NT2/D1 (cell line): ENCODE measurements around the gene B3GALT2.

Source experiments
- DNase-seq: peaks from one replicate; pipeline ENCODE4 v3.0.0-alpha.2; 2011; ENCODE audit warnings: low read depth, low spot score
- H3K27me3 ChIP-seq: 2 replicates; pipeline ENCODE4 v1.6.0; 2011; ENCODE audit warnings: mild to moderate bottlenecking; ENCODE audit not compliant: insufficient read length, insufficient read depth
- H3K36me3 ChIP-seq: 2 replicates; pipeline ENCODE4 v1.6.1; 2011; ENCODE audit warnings: mild to moderate bottlenecking, low read length, mixed read lengths; ENCODE audit not compliant: insufficient read depth, insufficient read length
- H3K4me1 ChIP-seq: 2 replicates; pipeline ENCODE4 v1.5.1; 2011; ENCODE audit not compliant: insufficient read depth, insufficient read length
- H3K4me3 ChIP-seq: 2 replicates; pipeline ENCODE4 v1.5.1; 2011; ENCODE audit warnings: low read depth; ENCODE audit not compliant: insufficient read length
- H3K9ac ChIP-seq: 2 replicates; pipeline ENCODE4 v1.6.0; 2011; ENCODE audit warnings: low read depth; ENCODE audit not compliant: insufficient read length
- H3K9me3 ChIP-seq: 2 replicates; pipeline ENCODE4 v1.5.1; 2011; ENCODE audit warnings: mild to moderate bottlenecking, low read length; ENCODE audit not compliant: insufficient read depth
- SUZ12 ChIP-seq: IDR thresholded peaks from 2 replicates; pipeline ENCODE4 v1.6.1; 2011; ENCODE audit not compliant: insufficient read length, insufficient read depth; ENCODE audit errors: extremely low read depth
- YY1 ChIP-seq: IDR thresholded peaks from 2 replicates; pipeline ENCODE4 v1.6.1; 2011; ENCODE audit not compliant: insufficient read length, insufficient read depth
- ZNF274 ChIP-seq: IDR thresholded peaks from 2 replicates; pipeline ENCODE4 v1.6.1; 2011; ENCODE audit warnings: mild to moderate bottlenecking, low read depth, low read length

The B3GALT2 gene

GRCh38 chr1:193216920-193217319 is 30.5 kb upstream of the B3GALT2 start:
- Histone ChIP-seq H3K9ac (no peak overlapping the region), H3K27me3 (no peaks in the 10 kb centered on the region), H3K9me3 (no peaks in the 10 kb centered on the region; the same call in 1 of the 2 replicates), H3K36me3 (peaks cover 44% of the 10 kb centered on the region), H3K4me3 (no peak overlapping the region), H3K4me1 (no peaks in the 10 kb centered on the region)
- TF ChIP-seq YY1, result no peak
- TF ChIP-seq SUZ12, result no peak
- TF ChIP-seq ZNF274, result no peak
- DNase-seq, result peak; percentile 47

GRCh38 chr1:193213998-193214397 is 27.6 kb upstream of the B3GALT2 start:
- Histone ChIP-seq H3K36me3 (peaks cover 49% of the 10 kb centered on the region), H3K9ac (no peak overlapping the region), H3K9me3 (no peaks in the 10 kb centered on the region; the same call in 1 of the 2 replicates), H3K4me3 (no peak overlapping the region), H3K4me1 (no peaks in the 10 kb centered on the region), H3K27me3 (no peaks in the 10 kb centered on the region)
- no peak for TF ChIP-seq YY1
- no peak for TF ChIP-seq SUZ12
- no peak for TF ChIP-seq ZNF274
- DNase-seq, result no peak

- no peaks in the 10 kb centered on the region for H3K4me1 ChIP-seq
- no peaks in the 10 kb centered on the region for H3K27me3 ChIP-seq
- no peaks in the 10 kb centered on the region; the same call in 1 of the 2 replicates for H3K9me3 ChIP-seq
- no peak overlapping the region for H3K4me3 ChIP-seq
- H3K36me3 ChIP-seq, result peaks cover 48% of the 10 kb centered on the region
- TF ChIP-seq ZNF274 (no peak), YY1 (no peak), SUZ12 (no peak)
- no peak overlapping the region for H3K9ac ChIP-seq
- DNase-seq, result no peak
Observed at GRCh38 chr1:193212637-193213036, 26.2 kb upstream of the B3GALT2 start.

- Histone ChIP-seq H3K4me3 (no peak overlapping the region), H3K4me1 (no peaks in the 10 kb centered on the region), H3K9ac (no peak overlapping the region), H3K9me3 (peaks cover 10% of the 10 kb centered on the region), H3K36me3 (peaks cover 43% of the 10 kb centered on the region), H3K27me3 (no peaks in the 10 kb centered on the region)
- DNase-seq, result no peak
- no peak for TF ChIP-seq SUZ12
- no peak for TF ChIP-seq YY1
- no peak for TF ChIP-seq ZNF274
Observed at GRCh38 chr1:193211539-193211938, 25.1 kb upstream of the B3GALT2 start.

GRCh38 chr1:193210996-193211395 is 24.6 kb upstream of the B3GALT2 start:
- no peak overlapping the region for H3K4me3 ChIP-seq
- no peak overlapping the region for H3K9ac ChIP-seq
- H3K27me3 ChIP-seq, result no peaks in the 10 kb centered on the region
- no peaks in the 10 kb centered on the region for H3K4me1 ChIP-seq
- no peak for TF ChIP-seq ZNF274
- no peak for TF ChIP-seq SUZ12
- no peak for TF ChIP-seq YY1
- peaks cover 15% of the 10 kb centered on the region for H3K9me3 ChIP-seq
- DNase-seq, result no peak
- peaks cover 48% of the 10 kb centered on the region for H3K36me3 ChIP-seq

- peaks cover 8% of the 10 kb centered on the region for H3K9me3 ChIP-seq
- no peak for TF ChIP-seq YY1
- TF ChIP-seq ZNF274, result no peak
- TF ChIP-seq SUZ12, result no peak
- no peaks in the 10 kb centered on the region for H3K4me1 ChIP-seq
- H3K9ac ChIP-seq, result no peak overlapping the region
- H3K4me3 ChIP-seq, result no peak overlapping the region
- no peak for DNase-seq
- H3K27me3 ChIP-seq, result no peaks in the 10 kb centered on the region
- peaks cover 30% of the 10 kb centered on the region for H3K36me3 ChIP-seq
Observed at GRCh38 chr1:193201021-193201420, 14.6 kb upstream of the B3GALT2 start.

GRCh38 chr1:193199940-193200339 is 13.5 kb upstream of the B3GALT2 start:
- DNase-seq, result no peak
- Histone ChIP-seq H3K9me3 (no peaks in the 10 kb centered on the region), H3K4me1 (no peaks in the 10 kb centered on the region), H3K36me3 (peaks cover 25% of the 10 kb centered on the region), H3K27me3 (no peaks in the 10 kb centered on the region), H3K9ac (no peak overlapping the region), H3K4me3 (no peak overlapping the region)
- TF ChIP-seq YY1 (no peak), ZNF274 (no peak), SUZ12 (no peak)
